Esophagus muscularis mucosa (tissue), 4 donors: ENCODE results near the gene WDR59. TPM values are rescaled to one million over a fixed set of nuclear protein-coding genes. Genes with fewer than 3 reads are reported as not detected.

Experiments
- DNase-seq: peaks from one replicate; pipeline ENCODE4 v3.0.0-alpha.2; 2017; ENCODE audit errors: extremely low spot score
- H3K27ac ChIP-seq, 4 donors: fragments of 200-600 bp; sonication (generic); replicated peaks in 1 of 4; 1 replicate in 3 of 4; 2 replicates in 1 of 4; pipeline ENCODE4 v1.5.1; 2016 to 2019; ENCODE audit warnings: mild to moderate bottlenecking in 1 of 4
- H3K27me3 ChIP-seq, 4 donors: fragments of 200-600 bp; sonication (generic); one replicate each; pipeline versions ENCODE4 v1.5.1 to v1.6.0; 2016 to 2019
- H3K36me3 ChIP-seq, 4 donors: fragments of 200-600 bp; sonication (generic); one replicate each; pipeline ENCODE4 v1.5.1; 2016 to 2019
- H3K4me1 ChIP-seq, 4 donors: fragments of 200-600 bp; sonication (generic); one replicate each; pipeline ENCODE4 v1.5.1; 2016 to 2019
- H3K4me3 ChIP-seq, 4 donors: fragments of 200-600 bp; sonication (generic); 1 replicate in 2 of 4; 2 replicates in 2 of 4; pipeline ENCODE4 v1.5.1; 2016 to 2019; ENCODE audit warnings: mild to moderate bottlenecking in 4 of 4, moderate library complexity in 1 of 4
- H3K9me3 ChIP-seq, 4 donors: fragments of 200-600 bp; sonication (generic); 1 replicate in 3 of 4; 2 replicates in 1 of 4; pipeline ENCODE4 v1.5.1; 2016 to 2019
- EP300 ChIP-seq: sonication (generic); formaldehyde crosslinking; IDR thresholded peaks from one replicate; pipeline ENCODE4 v1.6.1; 2017; ENCODE audit warnings: antibody characterized with exemption
- POLR2A ChIP-seq: fragments of 450-650 bp; IDR thresholded peaks from one replicate; pipeline ENCODE4 v1.6.1; 2017; ENCODE audit warnings: antibody characterized with exemption, moderate library complexity, mild to moderate bottlenecking, low read depth
- POLR2AphosphoS5 ChIP-seq, 2 donors: sonication (generic); formaldehyde crosslinking; IDR thresholded peaks; one replicate each; pipeline ENCODE4 v1.6.1; 2017; ENCODE audit warnings: antibody characterized with exemption in 2 of 2
- WGBS: methylation state at CpG from one replicate; pipeline ENCODE4 v1.1.5; 2018; 5-methylcytosine and 5-hydroxymethylcytosine counted together
- intact Hi-C: fragments of 100-400 bp; cut with DNase I; formaldehyde crosslinking; loops from one replicate; pipeline ENCODE4 v1.15.1; 2023
- total RNA-seq, 4 donors: library from RNA; depleted of rRNA; stranded (reverse); fragments of >200 nt; gene quantifications; one replicate each; pipeline versions ENCODE4 v1.1.0 to v1.2.1, GENCODE V29; 2016
- TF ChIP-seq, protein P1 (sequence below), 3 experiments: fragments of 200-600 bp in 2 of 3; fragments of 450-650 bp in 1 of 3; sonication (generic) in 2 of 3; IDR thresholded peaks; one replicate each; pipeline ENCODE4 v1.5.1; 2017 to 2019; ENCODE audit warnings: antibody characterized with exemption in 3 of 3, mild to moderate bottlenecking in 2 of 3, moderate library complexity in 1 of 3

The WDR59 gene
- total RNA-seq, 4 donors from 2014 or later = 15.7 to 27.2 (median 18.6) TPM

DNA sequence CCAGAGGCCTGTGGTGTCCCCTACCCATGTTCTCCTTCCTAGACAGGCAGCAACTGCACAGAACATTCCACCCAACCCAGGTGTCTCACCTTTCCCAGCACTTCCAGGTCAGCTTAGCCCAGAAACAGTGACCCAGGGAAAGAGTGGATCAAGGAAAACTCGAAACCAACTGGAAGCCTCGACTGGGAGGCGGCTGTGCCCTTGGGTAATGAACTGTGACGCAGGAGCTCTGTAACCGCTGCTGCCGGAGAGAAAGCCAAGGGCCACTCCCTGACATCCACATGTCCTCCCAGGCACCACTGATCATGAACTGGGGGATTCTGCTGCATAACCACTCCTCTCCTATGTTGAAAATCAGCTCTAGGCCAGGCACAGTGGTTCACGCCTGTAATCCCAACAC is 34.4 kb downstream of the WDR59 start:
- no peak overlapping the region for H3K27ac ChIP-seq
- peaks cover 18 to 88% (median 75%) of the 10 kb centered on the region in 4 donors for H3K36me3 ChIP-seq
- no peaks in the 10 kb centered on the region for H3K9me3 ChIP-seq
- H3K27me3 ChIP-seq = no peaks in the 10 kb centered on the region
- TF ChIP-seq EP300 (no peak), POLR2A (no peak), POLR2AphosphoS5 (IDR thresholded peaks at IDR 0.05) (no peak)
- TF ChIP-seq, protein P1, sequence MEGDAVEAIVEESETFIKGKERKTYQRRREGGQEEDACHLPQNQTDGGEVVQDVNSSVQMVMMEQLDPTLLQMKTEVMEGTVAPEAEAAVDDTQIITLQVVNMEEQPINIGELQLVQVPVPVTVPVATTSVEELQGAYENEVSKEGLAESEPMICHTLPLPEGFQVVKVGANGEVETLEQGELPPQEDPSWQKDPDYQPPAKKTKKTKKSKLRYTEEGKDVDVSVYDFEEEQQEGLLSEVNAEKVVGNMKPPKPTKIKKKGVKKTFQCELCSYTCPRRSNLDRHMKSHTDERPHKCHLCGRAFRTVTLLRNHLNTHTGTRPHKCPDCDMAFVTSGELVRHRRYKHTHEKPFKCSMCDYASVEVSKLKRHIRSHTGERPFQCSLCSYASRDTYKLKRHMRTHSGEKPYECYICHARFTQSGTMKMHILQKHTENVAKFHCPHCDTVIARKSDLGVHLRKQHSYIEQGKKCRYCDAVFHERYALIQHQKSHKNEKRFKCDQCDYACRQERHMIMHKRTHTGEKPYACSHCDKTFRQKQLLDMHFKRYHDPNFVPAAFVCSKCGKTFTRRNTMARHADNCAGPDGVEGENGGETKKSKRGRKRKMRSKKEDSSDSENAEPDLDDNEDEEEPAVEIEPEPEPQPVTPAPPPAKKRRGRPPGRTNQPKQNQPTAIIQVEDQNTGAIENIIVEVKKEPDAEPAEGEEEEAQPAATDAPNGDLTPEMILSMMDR (IDR thresholded peaks at IDR 0.05) = no peak
- H3K4me3 ChIP-seq = no peak overlapping the region
- intact Hi-C loops = no loop called here
- DNase-seq = no peak
- 97% methylated on average over 5 of the region's 7 CpGs for WGBS
- H3K4me1 ChIP-seq = no peaks in the 10 kb centered on the region

DNA sequence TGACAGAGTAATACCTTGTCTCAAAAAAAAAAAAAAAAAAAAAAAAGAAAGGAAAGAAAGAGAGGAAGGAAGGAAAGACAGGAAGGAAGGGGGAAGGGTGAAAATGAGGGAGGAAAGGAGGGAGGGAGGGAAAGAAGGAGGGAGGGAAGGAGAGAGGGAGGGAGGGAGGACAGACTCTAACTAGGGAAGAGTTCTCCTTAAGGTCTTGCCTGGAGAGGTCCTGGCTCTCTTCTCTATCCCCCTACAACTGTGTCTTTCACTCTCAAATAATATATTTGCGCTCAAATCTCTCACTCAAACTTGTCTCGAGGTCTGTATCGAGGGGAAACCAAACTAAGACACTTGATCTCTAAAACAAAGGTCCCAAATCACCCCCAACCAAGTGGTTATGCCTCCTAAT is 35.6 kb downstream of the WDR59 start:
- TF ChIP-seq POLR2AphosphoS5 (IDR thresholded peaks at IDR 0.05) = no peak
- TF ChIP-seq, protein P1 (IDR thresholded peaks at IDR 0.05) = no peak
- no peak for TF ChIP-seq POLR2A
- no peak for TF ChIP-seq EP300
- Histone ChIP-seq H3K27me3 (no peaks in the 10 kb centered on the region), H3K4me3 (no peak overlapping the region), H3K9me3 (no peaks in the 10 kb centered on the region), H3K4me1 (no peaks in the 10 kb centered on the region), H3K36me3 (peaks cover 10 to 88% (median 77%) of the 10 kb centered on the region in 4 donors), H3K27ac (no peak overlapping the region)
- WGBS = 84% methylated on average over 3 of the region's 3 CpGs
- intact Hi-C loops = no loop called here
- DNase-seq = no peak

DNA sequence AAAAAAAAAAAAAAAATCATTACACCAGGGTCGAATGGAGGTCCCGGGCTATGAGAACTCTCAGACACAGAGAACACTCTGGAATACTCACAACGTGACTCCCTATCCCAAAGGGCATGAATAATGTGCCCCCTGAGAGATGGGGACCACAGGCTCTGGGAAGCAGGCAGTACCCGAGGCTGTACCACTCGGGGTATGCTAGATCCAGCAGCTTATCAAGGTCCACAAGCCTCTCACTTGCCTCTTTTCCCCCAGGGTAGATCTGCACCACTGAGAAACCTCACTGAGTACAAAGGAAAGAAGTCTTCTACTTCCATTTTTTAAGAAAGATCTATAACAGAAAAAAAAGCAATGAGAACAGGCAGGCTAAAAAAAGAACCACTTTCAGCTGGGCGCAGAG is 40.5 kb downstream of the WDR59 start:
- Histone ChIP-seq H3K36me3 (peaks cover 23 to 97% (median 85%) of the 10 kb centered on the region in 4 donors), H3K27me3 (no peaks in the 10 kb centered on the region), H3K4me3 (no peak overlapping the region), H3K9me3 (no peaks in the 10 kb centered on the region), H3K4me1 (peaks cover 0 to 4% (median 0%) of the 10 kb centered on the region in 4 donors), H3K27ac (no peak overlapping the region)
- no peak for TF ChIP-seq POLR2A
- TF ChIP-seq, protein P1 (IDR thresholded peaks at IDR 0.05) = no peak
- TF ChIP-seq EP300 = no peak
- TF ChIP-seq POLR2AphosphoS5 (IDR thresholded peaks at IDR 0.05) = no peak
- 89% methylated on average over 6 of the region's 6 CpGs for WGBS
- DNase-seq = no peak
- intact Hi-C loops = no loop called here

DNA sequence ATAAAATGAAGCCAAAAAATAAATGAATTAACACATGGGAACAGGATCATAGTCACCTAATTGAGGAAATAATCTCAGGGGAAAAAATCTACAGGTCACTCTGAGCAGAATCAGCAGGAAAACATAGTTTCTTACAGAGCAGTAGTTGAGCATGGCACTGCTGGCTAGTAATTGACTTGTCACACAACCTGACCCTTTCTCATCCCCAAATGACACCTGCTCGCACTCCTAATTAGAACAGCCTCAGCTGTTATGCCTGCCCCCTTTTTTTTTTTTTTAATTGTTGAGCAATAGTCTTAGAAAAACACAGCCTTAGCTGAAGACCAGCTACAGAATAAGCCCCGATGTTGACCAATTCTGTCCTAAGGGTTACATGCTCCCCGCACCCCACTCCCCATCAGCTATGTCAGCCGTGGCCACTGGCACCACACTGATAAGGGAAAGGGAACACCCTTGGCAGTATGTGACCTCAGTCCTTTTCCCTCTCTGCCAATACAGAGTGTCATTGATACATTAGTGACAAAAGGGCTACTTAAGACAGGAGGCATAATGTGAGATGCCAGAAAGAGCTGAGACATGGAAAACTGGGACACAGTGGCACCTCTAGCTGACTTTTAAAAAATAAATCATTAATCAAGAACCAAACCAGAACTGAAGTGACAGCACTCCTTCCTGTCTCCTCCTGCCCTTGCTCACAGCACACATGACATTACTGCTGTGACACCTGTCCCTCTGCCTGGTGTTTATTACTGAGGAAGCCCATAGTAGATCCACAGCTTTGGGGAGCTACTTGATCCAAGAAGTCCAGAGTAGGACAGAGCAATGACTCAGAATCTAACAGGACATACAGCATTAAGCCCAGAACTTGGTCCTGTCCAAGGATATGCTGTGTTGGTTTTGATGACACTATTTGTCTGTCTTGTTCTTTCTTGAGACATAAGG is 41.7 kb downstream of the WDR59 start:
- peaks cover 23 to 97% (median 83%) of the 10 kb centered on the region in 4 donors for H3K36me3 ChIP-seq
- no peak overlapping the region for H3K27ac ChIP-seq
- H3K9me3 ChIP-seq = no peaks in the 10 kb centered on the region
- H3K27me3 ChIP-seq = no peaks in the 10 kb centered on the region
- TF ChIP-seq, protein P1 (IDR thresholded peaks at IDR 0.05) = no peak
- TF ChIP-seq POLR2AphosphoS5 (IDR thresholded peaks at IDR 0.05) (no peak), POLR2A (no peak), EP300 (no peak)
- DNase-seq = no peak
- peaks cover 0 to 4% (median 0%) of the 10 kb centered on the region in 4 donors for H3K4me1 ChIP-seq
- intact Hi-C loops = no loop called here
- no peak overlapping the region for H3K4me3 ChIP-seq
- 85% methylated on average over 4 of the region's 4 CpGs for WGBS
